Panc1 (cell line): ENCODE results near the gene CHST10. TPM values are rescaled to one million over a fixed set of nuclear protein-coding genes. Genes with fewer than 3 reads are reported as not detected.

ENCODE experiments used
- ATAC-seq: fragments of 200-7000 bp; cut with Tn5 transposase; 2 replicates; pipeline ENCODE4 v1.9.1; 2020; ENCODE audit warnings: mild to moderate bottlenecking, moderate library complexity
- BruUV-seq: library from RNA; stranded (reverse); fragments of 400-500 nt; replicated peaks from 2 replicates; lab custom pipeline; 2021; lab: Mats Ljungman, UMichigan
- CTCF ChIA-PET: fragments of 300-600 bp; sonication (Branson Sonifier 250); formaldehyde crosslinking; loops from one replicate; lab custom pipeline; 2022; ENCODE audit warnings: antibody characterized with exemption; lab: Charles Lee
- POLR2A ChIA-PET: fragments of 300-600 bp; sonication (Branson Sonifier 250); formaldehyde crosslinking; loops from one replicate; lab custom pipeline; 2022; ENCODE audit warnings: antibody characterized with exemption; lab: Charles Lee
- DNase-seq: peaks from one replicate; pipeline ENCODE4 v3.0.0-alpha.2; 2010; ENCODE audit warnings: low read depth, low spot score
- H3K27ac ChIP-seq: 2 replicates; pipeline ENCODE4 v1.5.1; 2011; ENCODE audit warnings: mild to moderate bottlenecking, low read length, inconsistent platforms
- H3K27me3 ChIP-seq: fragments of 200-500 bp; sonication (Bioruptor generic); 2 replicates; pipeline ENCODE4 v1.6.0; 2014; ENCODE audit warnings: low read length, inconsistent platforms; ENCODE audit not compliant: control insufficient read depth, insufficient read depth
- H3K36me3 ChIP-seq: fragments of 200-500 bp; sonication (Bioruptor generic); 2 replicates; pipeline ENCODE4 v1.5.1; 2014; ENCODE audit warnings: inconsistent platforms, mild to moderate bottlenecking, low read length, moderate library complexity; ENCODE audit not compliant: control insufficient read depth, insufficient read depth
- H3K4me1 ChIP-seq: 2 replicates; pipeline ENCODE4 v1.5.1; 2011; ENCODE audit warnings: inconsistent platforms, mild to moderate bottlenecking, low read length, moderate library complexity; ENCODE audit not compliant: control insufficient read depth, insufficient read depth
- H3K4me3 ChIP-seq, 2 experiments: 2 replicates each; pipeline ENCODE4 v1.5.1; 2011 to 2012; ENCODE audit warnings: low read depth in 2 of 2, low read length in 2 of 2, mild to moderate bottlenecking in 2 of 2, inconsistent platforms in 1 of 2, moderate library complexity in 1 of 2
- H3K9me3 ChIP-seq: fragments of 200-500 bp; sonication (Bioruptor generic); 2 replicates; pipeline ENCODE4 v1.5.1; 2014; ENCODE audit warnings: low read depth, mild to moderate bottlenecking, inconsistent platforms, low read length, moderate library complexity; ENCODE audit not compliant: control insufficient read depth, insufficient read depth
- CTCF ChIP-seq: fragments of 450-650 bp; IDR thresholded peaks from 2 replicates; pipeline ENCODE4 v1.5.1; 2017; ENCODE audit warnings: mild to moderate bottlenecking
- POLR2AphosphoS5 ChIP-seq: IDR thresholded peaks from 2 replicates; pipeline ENCODE4 v1.6.1; 2012; ENCODE audit warnings: mild to moderate bottlenecking, low read depth, low read length, moderate library complexity
- SIN3A ChIP-seq: IDR thresholded peaks from 2 replicates; pipeline ENCODE4 v1.6.1; 2012; ENCODE audit warnings: low read depth, mild to moderate bottlenecking, low read length, moderate library complexity, borderline replicate concordance; ENCODE audit not compliant: insufficient read depth
- TCF7L2 ChIP-seq: IDR thresholded peaks from 2 replicates; pipeline ENCODE4 v1.6.1; 2011; ENCODE audit warnings: mild to moderate bottlenecking, low read depth, low read length, inconsistent platforms
- in situ Hi-C: cut with HindIII; loops from 2 replicates; pipeline ENCODE4 v1.10.0; 2016; ENCODE audit warnings: low sequenced_read_pairs, low pct_unique_long_range_greater_than_20kb
- intact Hi-C: fragments of 100-400 bp; cut with micrococcal nuclease; formaldehyde crosslinking; loops from one replicate; pipeline ENCODE4 v1.10.0; 2022; ENCODE audit not compliant: unreplicated experiment
- total RNA-seq: library from RNA; stranded (reverse); gene quantifications from one replicate; pipeline ENCODE4 v1.2.1, GENCODE V29; 2021; ENCODE audit not compliant: unreplicated experiment
- TF ChIP-seq, protein P1 (sequence below), 2 experiments: IDR thresholded peaks; 2 replicates each; pipeline ENCODE4 v1.6.1; 2011 to 2012; ENCODE audit warnings: low read depth in 2 of 2, control low read depth in 1 of 2, low read length in 1 of 2, mild to moderate bottlenecking in 1 of 2, moderate library complexity in 1 of 2; ENCODE audit not compliant: insufficient read depth in 1 of 2

Gene CHST10
- total RNA-seq, 1 experiment from 2014 or later, result 22.0 TPM

- H3K27me3 ChIP-seq, result peaks cover 8% of the 10 kb centered on the region; the same call in 1 of the 2 replicates
- CTCF ChIA-PET, result interaction anchor here (0.6 kb wide), 1 partner anchor 20 kb away, joined by 5 read pairs; no protein-coding TSS in a partner anchor
- no peaks in the 10 kb centered on the region for H3K4me1 ChIP-seq
- intact Hi-C loops (no loop called here), in situ Hi-C loops (no loop called here)
- TF ChIP-seq CTCF, result peak; percentile 82
- no peak for TF ChIP-seq SIN3A
- no TSS peak for BruUV-seq
- no peak overlapping the region for H3K4me3 ChIP-seq
- no peaks in the 10 kb centered on the region for H3K9me3 ChIP-seq
- POLR2A ChIA-PET, result no interaction called here
- H3K27ac ChIP-seq, result no peak overlapping the region
- ATAC-seq, result peak; percentile 85
- H3K36me3 ChIP-seq, result no peaks in the 10 kb centered on the region
- no peak for DNase-seq
These were observed 10.3 kb upstream of the CHST10 start for GRCh38 chr2:100427627-100428258.

GRCh38 chr2:100427111-100427510, 9.6 kb upstream of the CHST10 start:
- intact Hi-C loops, result no loop called here
- CTCF ChIA-PET, result interaction anchor here (0.6 kb wide), 1 partner anchor 21 kb away, joined by 5 read pairs; no protein-coding TSS in a partner anchor
- in situ Hi-C loops, result no loop called here
- POLR2A ChIA-PET, result no interaction called here
- H3K9me3 ChIP-seq, result no peaks in the 10 kb centered on the region
- no peak for DNase-seq
- TF ChIP-seq POLR2AphosphoS5 (no peak), SIN3A (no peak), TCF7L2 (no peak), CTCF (no peak)
- TF ChIP-seq, protein P1, sequence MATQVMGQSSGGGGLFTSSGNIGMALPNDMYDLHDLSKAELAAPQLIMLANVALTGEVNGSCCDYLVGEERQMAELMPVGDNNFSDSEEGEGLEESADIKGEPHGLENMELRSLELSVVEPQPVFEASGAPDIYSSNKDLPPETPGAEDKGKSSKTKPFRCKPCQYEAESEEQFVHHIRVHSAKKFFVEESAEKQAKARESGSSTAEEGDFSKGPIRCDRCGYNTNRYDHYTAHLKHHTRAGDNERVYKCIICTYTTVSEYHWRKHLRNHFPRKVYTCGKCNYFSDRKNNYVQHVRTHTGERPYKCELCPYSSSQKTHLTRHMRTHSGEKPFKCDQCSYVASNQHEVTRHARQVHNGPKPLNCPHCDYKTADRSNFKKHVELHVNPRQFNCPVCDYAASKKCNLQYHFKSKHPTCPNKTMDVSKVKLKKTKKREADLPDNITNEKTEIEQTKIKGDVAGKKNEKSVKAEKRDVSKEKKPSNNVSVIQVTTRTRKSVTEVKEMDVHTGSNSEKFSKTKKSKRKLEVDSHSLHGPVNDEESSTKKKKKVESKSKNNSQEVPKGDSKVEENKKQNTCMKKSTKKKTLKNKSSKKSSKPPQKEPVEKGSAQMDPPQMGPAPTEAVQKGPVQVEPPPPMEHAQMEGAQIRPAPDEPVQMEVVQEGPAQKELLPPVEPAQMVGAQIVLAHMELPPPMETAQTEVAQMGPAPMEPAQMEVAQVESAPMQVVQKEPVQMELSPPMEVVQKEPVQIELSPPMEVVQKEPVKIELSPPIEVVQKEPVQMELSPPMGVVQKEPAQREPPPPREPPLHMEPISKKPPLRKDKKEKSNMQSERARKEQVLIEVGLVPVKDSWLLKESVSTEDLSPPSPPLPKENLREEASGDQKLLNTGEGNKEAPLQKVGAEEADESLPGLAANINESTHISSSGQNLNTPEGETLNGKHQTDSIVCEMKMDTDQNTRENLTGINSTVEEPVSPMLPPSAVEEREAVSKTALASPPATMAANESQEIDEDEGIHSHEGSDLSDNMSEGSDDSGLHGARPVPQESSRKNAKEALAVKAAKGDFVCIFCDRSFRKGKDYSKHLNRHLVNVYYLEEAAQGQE (IDR thresholded peaks at IDR 0.05; ENCODE audit: insufficient read depth in 1 of 2, low read depth in 2 of 2, low read length in 1 of 2), result no peak
- H3K27me3 ChIP-seq, result peaks cover 8% of the 10 kb centered on the region; the same call in 1 of the 2 replicates
- H3K27ac ChIP-seq, result no peak overlapping the region
- no TSS peak for BruUV-seq
- no peaks in the 10 kb centered on the region for H3K4me1 ChIP-seq
- no peaks in the 10 kb centered on the region for H3K36me3 ChIP-seq
- ATAC-seq, result peak; percentile 22; the same call in 1 of the 2 replicates
- no peak overlapping the region for H3K4me3 ChIP-seq
